ENCODE results near the gene C3orf20. TPM values are rescaled to one million over a fixed set of nuclear protein-coding genes. Genes with fewer than 3 reads are reported as not detected.

The C3orf20 gene
- total and polyA plus RNA-seq, 2 experiments from 2014 or later, result not detected

DNA sequence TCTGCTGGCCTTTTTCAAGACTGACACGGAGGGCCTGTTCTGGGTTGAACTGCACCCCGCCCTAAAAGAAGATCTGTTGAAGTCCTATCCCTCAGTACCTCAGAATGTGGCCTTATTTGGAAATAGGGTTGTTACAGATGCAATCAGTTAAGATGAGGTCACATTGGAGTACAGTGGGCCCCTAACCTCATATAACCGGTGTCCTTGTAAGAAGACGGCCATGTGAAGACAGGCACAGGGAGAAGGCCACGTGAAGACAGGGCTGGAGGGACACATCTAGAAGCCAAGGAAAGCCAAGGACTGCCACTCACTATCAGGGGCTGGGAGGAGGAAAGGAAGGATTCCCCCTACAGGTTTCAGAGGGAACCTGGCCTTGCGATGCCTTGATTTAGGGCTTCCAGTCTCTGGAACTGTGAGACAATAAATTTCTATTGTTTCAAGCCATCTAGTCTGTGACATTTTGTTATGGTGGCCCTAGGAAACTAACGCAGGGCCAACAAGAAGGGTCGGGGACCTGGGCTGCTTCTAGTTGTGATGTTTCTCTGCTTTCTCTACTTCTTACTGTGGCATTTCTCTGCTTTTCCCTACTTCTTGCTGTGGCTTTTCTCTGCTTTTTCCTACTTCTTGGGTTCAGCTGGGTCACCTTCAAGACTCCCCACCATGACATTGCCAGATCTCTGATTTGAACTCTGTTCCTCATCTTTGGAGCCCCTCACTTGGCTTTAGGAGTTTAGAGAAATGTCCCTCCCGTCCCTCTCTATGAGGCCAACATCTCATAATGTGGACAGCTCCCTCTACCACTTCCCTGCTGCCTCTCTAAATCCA is 28.1 kb upstream of the C3orf20 start (continued):
- TF ChIP-seq, protein P1, sequence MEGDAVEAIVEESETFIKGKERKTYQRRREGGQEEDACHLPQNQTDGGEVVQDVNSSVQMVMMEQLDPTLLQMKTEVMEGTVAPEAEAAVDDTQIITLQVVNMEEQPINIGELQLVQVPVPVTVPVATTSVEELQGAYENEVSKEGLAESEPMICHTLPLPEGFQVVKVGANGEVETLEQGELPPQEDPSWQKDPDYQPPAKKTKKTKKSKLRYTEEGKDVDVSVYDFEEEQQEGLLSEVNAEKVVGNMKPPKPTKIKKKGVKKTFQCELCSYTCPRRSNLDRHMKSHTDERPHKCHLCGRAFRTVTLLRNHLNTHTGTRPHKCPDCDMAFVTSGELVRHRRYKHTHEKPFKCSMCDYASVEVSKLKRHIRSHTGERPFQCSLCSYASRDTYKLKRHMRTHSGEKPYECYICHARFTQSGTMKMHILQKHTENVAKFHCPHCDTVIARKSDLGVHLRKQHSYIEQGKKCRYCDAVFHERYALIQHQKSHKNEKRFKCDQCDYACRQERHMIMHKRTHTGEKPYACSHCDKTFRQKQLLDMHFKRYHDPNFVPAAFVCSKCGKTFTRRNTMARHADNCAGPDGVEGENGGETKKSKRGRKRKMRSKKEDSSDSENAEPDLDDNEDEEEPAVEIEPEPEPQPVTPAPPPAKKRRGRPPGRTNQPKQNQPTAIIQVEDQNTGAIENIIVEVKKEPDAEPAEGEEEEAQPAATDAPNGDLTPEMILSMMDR (conservative IDR thresholded peaks at IDR 0.05; ENCODE audit: low read depth in 2 of 2), result peak; percentile 42 to 50
- no peak for TF ChIP-seq EZH2 (IDR thresholded peaks at IDR 0.05; ENCODE audit: low read depth, unreplicated experiment)
- TF ChIP-seq, protein P2, sequence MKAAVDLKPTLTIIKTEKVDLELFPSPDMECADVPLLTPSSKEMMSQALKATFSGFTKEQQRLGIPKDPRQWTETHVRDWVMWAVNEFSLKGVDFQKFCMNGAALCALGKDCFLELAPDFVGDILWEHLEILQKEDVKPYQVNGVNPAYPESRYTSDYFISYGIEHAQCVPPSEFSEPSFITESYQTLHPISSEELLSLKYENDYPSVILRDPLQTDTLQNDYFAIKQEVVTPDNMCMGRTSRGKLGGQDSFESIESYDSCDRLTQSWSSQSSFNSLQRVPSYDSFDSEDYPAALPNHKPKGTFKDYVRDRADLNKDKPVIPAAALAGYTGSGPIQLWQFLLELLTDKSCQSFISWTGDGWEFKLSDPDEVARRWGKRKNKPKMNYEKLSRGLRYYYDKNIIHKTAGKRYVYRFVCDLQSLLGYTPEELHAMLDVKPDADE (IDR thresholded peaks at IDR 0.05), result no peak
- TF ChIP-seq STAT1 (IDR thresholded peaks at IDR 0.05; ENCODE audit: unreplicated experiment), result no peak

DNA sequence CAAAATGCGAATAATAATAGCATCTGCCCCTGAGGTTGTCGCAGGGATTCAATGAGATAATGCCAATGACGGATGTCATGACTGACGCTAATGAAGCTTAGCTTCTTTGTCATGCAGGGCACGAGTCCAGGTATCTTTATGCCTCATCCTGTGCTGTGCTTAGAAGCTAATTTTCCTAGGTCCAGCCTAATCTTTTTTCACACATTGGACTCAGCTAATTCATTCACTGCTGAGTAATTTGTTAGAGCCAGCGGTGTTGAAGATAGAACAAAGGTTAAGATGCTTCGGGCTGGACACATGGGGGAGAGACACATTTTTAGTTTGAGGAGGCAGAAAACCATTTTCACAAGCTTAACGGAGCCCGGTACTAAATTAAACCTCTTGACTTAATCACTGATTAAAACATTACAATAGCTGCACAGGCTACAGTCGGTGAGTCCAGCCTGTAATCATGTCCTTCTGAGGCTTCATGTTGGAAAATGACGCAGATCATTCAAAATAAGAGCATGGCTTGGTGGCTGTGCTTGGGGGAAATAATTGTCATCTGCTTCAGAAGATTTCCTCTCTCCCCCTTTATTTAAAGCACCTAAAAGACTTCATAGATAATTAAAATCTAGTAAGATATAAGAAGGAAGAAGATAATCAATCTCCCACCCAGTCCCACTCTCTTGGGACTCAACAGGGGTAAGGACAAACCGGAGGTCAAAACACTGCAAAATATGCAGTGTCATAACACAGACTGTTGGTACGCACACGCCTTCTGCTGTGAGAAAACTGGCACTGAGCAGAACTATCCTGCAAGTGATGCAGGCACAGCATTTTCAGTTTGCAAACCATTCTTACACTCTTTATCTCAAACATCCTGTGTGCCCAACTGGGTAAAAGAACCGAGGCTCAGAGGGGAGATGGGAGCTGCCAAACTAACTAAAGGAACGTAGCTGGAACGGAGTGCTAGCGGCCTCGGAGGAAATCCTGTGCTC is 26.7 kb upstream of the C3orf20 start:
- Histone ChIP-seq H3K4me2 (no peak overlapping the region), H3K36me3 (ENCODE audit: insufficient read depth) (no peaks in the 10 kb centered on the region), H3K9me2 (ENCODE audit: insufficient read depth) (0 out of 2 replicates have a peak, but pooled peaks cover 4% of the 10 kb centered on the region), H4K20me1 (replicated peaks; ENCODE audit: insufficient read depth) (no peaks in the 10 kb centered on the region), H3K4me1 (ENCODE audit: insufficient read depth) (peaks cover 9% of the 10 kb centered on the region; the same call in 1 of the 2 replicates), H3K27me3 (ENCODE audit: insufficient read depth) (peaks cover 2% of the 10 kb centered on the region; the same call in 1 of the 2 replicates), H3F3A (replicated peaks; ENCODE audit: low read depth) (no peaks in the 10 kb centered on the region), H3K27ac (ENCODE audit: low read depth) (no peak overlapping the region), H3K79me2 (replicated peaks; ENCODE audit: insufficient read depth) (peaks cover 13% of the 10 kb centered on the region), H3K4me3 (no peak overlapping the region), H2AFZ (no peak overlapping the region)
- no peak for ATAC-seq
- Mint-ChIP-seq H3K36me3 (ENCODE audit: low read depth) (no peaks in the 10 kb centered on the region), H3K4me3 (no peak overlapping the region), H3K4me1 (peaks cover 5% of the 10 kb centered on the region; the same call in 2 of the 3 replicates), H3K27ac (no peak overlapping the region), H3K27me3 (ENCODE audit: insufficient read depth, low read depth, poor library complexity) (peaks cover 5% of the 10 kb centered on the region), H3K9me3 (peaks cover 2% of the 10 kb centered on the region; the same call in 1 of the 3 replicates)
- no peak for DNase-seq (ENCODE audit: low spot score)
- TF ChIP-seq, protein P1 (conservative IDR thresholded peaks at IDR 0.05; ENCODE audit: low read depth in 2 of 2), result no peak
- no peak for TF ChIP-seq POLR2AphosphoS5 (IDR thresholded peaks at IDR 0.05; ENCODE audit: low read depth)
- TF ChIP-seq NANOG (IDR thresholded peaks at IDR 0.05; ENCODE audit: borderline replicate concordance), result no peak
- no peak for TF ChIP-seq EZH2phosphoT487 (IDR thresholded peaks at IDR 0.05; ENCODE audit: unreplicated experiment)
- TF ChIP-seq JUNB (IDR thresholded peaks at IDR 0.05; ENCODE audit: unreplicated experiment), result no peak
- TF ChIP-seq EZH2 (IDR thresholded peaks at IDR 0.05; ENCODE audit: low read depth, unreplicated experiment), result no peak
- TF ChIP-seq, protein P2 (IDR thresholded peaks at IDR 0.05), result no peak
- TF ChIP-seq ZNF114 (CRISPR knock-in tag; IDR thresholded peaks at IDR 0.05), result no peak
- TF ChIP-seq ZNF331 (CRISPR knock-in tag; IDR thresholded peaks at IDR 0.05; ENCODE audit: low read depth), result no peak
- no peak for TF ChIP-seq CREB1 (CRISPR knock-in tag; IDR thresholded peaks at IDR 0.05; ENCODE audit: low read depth)
- TF ChIP-seq, protein P3, sequence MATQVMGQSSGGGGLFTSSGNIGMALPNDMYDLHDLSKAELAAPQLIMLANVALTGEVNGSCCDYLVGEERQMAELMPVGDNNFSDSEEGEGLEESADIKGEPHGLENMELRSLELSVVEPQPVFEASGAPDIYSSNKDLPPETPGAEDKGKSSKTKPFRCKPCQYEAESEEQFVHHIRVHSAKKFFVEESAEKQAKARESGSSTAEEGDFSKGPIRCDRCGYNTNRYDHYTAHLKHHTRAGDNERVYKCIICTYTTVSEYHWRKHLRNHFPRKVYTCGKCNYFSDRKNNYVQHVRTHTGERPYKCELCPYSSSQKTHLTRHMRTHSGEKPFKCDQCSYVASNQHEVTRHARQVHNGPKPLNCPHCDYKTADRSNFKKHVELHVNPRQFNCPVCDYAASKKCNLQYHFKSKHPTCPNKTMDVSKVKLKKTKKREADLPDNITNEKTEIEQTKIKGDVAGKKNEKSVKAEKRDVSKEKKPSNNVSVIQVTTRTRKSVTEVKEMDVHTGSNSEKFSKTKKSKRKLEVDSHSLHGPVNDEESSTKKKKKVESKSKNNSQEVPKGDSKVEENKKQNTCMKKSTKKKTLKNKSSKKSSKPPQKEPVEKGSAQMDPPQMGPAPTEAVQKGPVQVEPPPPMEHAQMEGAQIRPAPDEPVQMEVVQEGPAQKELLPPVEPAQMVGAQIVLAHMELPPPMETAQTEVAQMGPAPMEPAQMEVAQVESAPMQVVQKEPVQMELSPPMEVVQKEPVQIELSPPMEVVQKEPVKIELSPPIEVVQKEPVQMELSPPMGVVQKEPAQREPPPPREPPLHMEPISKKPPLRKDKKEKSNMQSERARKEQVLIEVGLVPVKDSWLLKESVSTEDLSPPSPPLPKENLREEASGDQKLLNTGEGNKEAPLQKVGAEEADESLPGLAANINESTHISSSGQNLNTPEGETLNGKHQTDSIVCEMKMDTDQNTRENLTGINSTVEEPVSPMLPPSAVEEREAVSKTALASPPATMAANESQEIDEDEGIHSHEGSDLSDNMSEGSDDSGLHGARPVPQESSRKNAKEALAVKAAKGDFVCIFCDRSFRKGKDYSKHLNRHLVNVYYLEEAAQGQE (IDR thresholded peaks at IDR 0.05; ENCODE audit: unreplicated experiment), result no peak
